ENCODE results near the gene PRKRA. TPM values are rescaled to one million over a fixed set of nuclear protein-coding genes. Genes with fewer than 3 reads are reported as not detected.

The PRKRA gene
- total RNA-seq, 1 donor from 2014 or later = 70.3 TPM

- no peak overlapping the region for H3K27ac Mint-ChIP-seq
- H3K9me3 Mint-ChIP-seq = no peaks in the 10 kb centered on the region
- no peak overlapping the region for H3K4me3 Mint-ChIP-seq
- H3K27me3 Mint-ChIP-seq (ENCODE audit: low read depth) = no peaks in the 10 kb centered on the region
- H3K4me1 Mint-ChIP-seq = peaks cover 14% of the 10 kb centered on the region
- TF ChIP-seq CTCF (IDR thresholded peaks at IDR 0.05; ENCODE audit: unreplicated experiment) = no peak
- no peak for DNase-seq (ENCODE audit: low spot score in 2 of 2, unreplicated experiment in 2 of 2)
- no peaks in the 10 kb centered on the region for H3K36me3 Mint-ChIP-seq
Observed at GRCh38 chr2:178401994-178402437, 49.0 kb downstream of the PRKRA start.

GRCh38 chr2:178397002-178397605 lies 53.9 kb downstream of the PRKRA start:
- peak; percentile 70 for TF ChIP-seq CTCF (IDR thresholded peaks at IDR 0.05; ENCODE audit: unreplicated experiment)
- no peak for DNase-seq (ENCODE audit: low spot score in 2 of 2, unreplicated experiment in 2 of 2)
- no peaks in the 10 kb centered on the region for H3K9me3 Mint-ChIP-seq
- no peak overlapping the region for H3K27ac Mint-ChIP-seq
- H3K4me3 Mint-ChIP-seq = no peak overlapping the region
- no peaks in the 10 kb centered on the region for H3K36me3 Mint-ChIP-seq
- peaks cover 4% of the 10 kb centered on the region for H3K4me1 Mint-ChIP-seq
- H3K27me3 Mint-ChIP-seq (ENCODE audit: low read depth) = no peaks in the 10 kb centered on the region

GRCh38 chr2:178395941-178396570 lies 54.9 kb downstream of the PRKRA start:
- Mint-ChIP-seq H3K9me3 (no peaks in the 10 kb centered on the region), H3K27ac (no peak overlapping the region), H3K4me3 (no peak overlapping the region), H3K36me3 (no peaks in the 10 kb centered on the region), H3K4me1 (peaks cover 3% of the 10 kb centered on the region), H3K27me3 (ENCODE audit: low read depth) (no peaks in the 10 kb centered on the region)
- DNase-seq (ENCODE audit: low spot score in 2 of 2, unreplicated experiment in 2 of 2) = no peak
- no peak for TF ChIP-seq CTCF (IDR thresholded peaks at IDR 0.05; ENCODE audit: unreplicated experiment)

GRCh38 chr2:178395295-178395694 lies 55.7 kb downstream of the PRKRA start:
- H3K36me3 Mint-ChIP-seq = no peaks in the 10 kb centered on the region
- H3K27ac Mint-ChIP-seq = no peak overlapping the region
- DNase-seq (ENCODE audit: low spot score in 2 of 2, unreplicated experiment in 2 of 2) = no peak
- peaks cover 3% of the 10 kb centered on the region for H3K4me1 Mint-ChIP-seq
- H3K27me3 Mint-ChIP-seq (ENCODE audit: low read depth) = no peaks in the 10 kb centered on the region
- H3K9me3 Mint-ChIP-seq = no peaks in the 10 kb centered on the region
- no peak overlapping the region for H3K4me3 Mint-ChIP-seq
- TF ChIP-seq CTCF (IDR thresholded peaks at IDR 0.05; ENCODE audit: unreplicated experiment) = no peak

- TF ChIP-seq CTCF (IDR thresholded peaks at IDR 0.05; ENCODE audit: unreplicated experiment) = no peak
- no peaks in the 10 kb centered on the region for H3K27me3 Mint-ChIP-seq (ENCODE audit: low read depth)
- H3K9me3 Mint-ChIP-seq = no peaks in the 10 kb centered on the region
- no peak overlapping the region for H3K27ac Mint-ChIP-seq
- DNase-seq (ENCODE audit: low spot score in 2 of 2, unreplicated experiment in 2 of 2) = no peak
- no peaks in the 10 kb centered on the region for H3K36me3 Mint-ChIP-seq
- no peak overlapping the region for H3K4me3 Mint-ChIP-seq
- peaks cover 3% of the 10 kb centered on the region for H3K4me1 Mint-ChIP-seq
Observed at GRCh38 chr2:178394859-178395258, 56.1 kb downstream of the PRKRA start.
